Gastrocnemius medialis (tissue), 4 donors: ENCODE results near the gene NOS2. TPM values are rescaled to one million over a fixed set of nuclear protein-coding genes. Genes with fewer than 3 reads are reported as not detected.

Experiments used
- ATAC-seq, 2 donors: fragments of 150-250 bp; one replicate each; pipeline ENCODE4 v1.9.1; 2016
- DNase-seq, 2 donors: peaks; one replicate each; pipeline ENCODE4 v3.0.0-alpha.2; 2019
- H3K27ac ChIP-seq, 4 donors: fragments of 200-600 bp; sonication (generic); 1 replicate in 1 of 4; 2 replicates in 3 of 4; pipeline ENCODE4 v1.5.1; 2016 to 2018; ENCODE audit warnings: mild to moderate bottlenecking in 2 of 4, moderate library complexity in 1 of 4
- H3K27me3 ChIP-seq, 3 donors: fragments of 200-600 bp; sonication (generic) in 2 of 3; 1 replicate in 1 of 3; 2 replicates in 2 of 3; pipeline versions ENCODE4 v1.5.1 to v1.6.0; 2016 to 2019; ENCODE audit warnings: mild to moderate bottlenecking in 1 of 3, moderate library complexity in 1 of 3
- H3K36me3 ChIP-seq, 2 donors: fragments of 200-600 bp; sonication (generic) in 1 of 2; one replicate each; pipeline ENCODE4 v1.5.1; 2017 to 2018
- H3K4me1 ChIP-seq, 2 donors: fragments of 200-600 bp; sonication (generic) in 1 of 2; one replicate each; pipeline ENCODE4 v1.5.1; 2016 to 2017; ENCODE audit warnings: mild to moderate bottlenecking in 2 of 2
- H3K4me3 ChIP-seq, 4 donors: fragments of 200-600 bp; sonication (generic) in 3 of 4; 1 replicate in 1 of 4; 2 replicates in 3 of 4; pipeline ENCODE4 v1.5.1; 2016 to 2019; ENCODE audit warnings: mild to moderate bottlenecking in 2 of 4
- H3K9me3 ChIP-seq, 3 donors: fragments of 200-600 bp; sonication (generic) in 2 of 3; 1 replicate in 1 of 3; 2 replicates in 2 of 3; pipeline ENCODE4 v1.5.1; 2016 to 2019
- CTCF ChIP-seq, 5 experiments: fragments of 450-650 bp in 3 of 5; fragments of 200-600 bp in 2 of 5; sonication (generic) in 2 of 5; IDR thresholded peaks in 4 of 5; conservative IDR thresholded peaks in 1 of 5; 1 replicate in 4 of 5; 2 replicates in 1 of 5; pipeline ENCODE4 v1.5.1; 2016 to 2019; ENCODE audit warnings: antibody characterized with exemption in 5 of 5, mild to moderate bottlenecking in 3 of 5, moderate library complexity in 3 of 5
- POLR2A ChIP-seq, 2 donors: fragments of 450-650 bp; IDR thresholded peaks; one replicate each; pipeline ENCODE4 v1.6.1; 2017; ENCODE audit warnings: antibody characterized with exemption in 2 of 2, mild to moderate bottlenecking in 2 of 2, moderate library complexity in 2 of 2
- in situ Hi-C, 4 donors: fragments of 200-750 bp; cut with MboI; loops; one replicate each; pipeline versions ENCODE4 v1.15.0 to v1.8.0; 2017; ENCODE audit warnings: low sequenced_read_pairs in 4 of 4
- intact Hi-C: fragments of 100-400 bp; cut with DNase I; formaldehyde crosslinking; loops from one replicate; pipeline ENCODE4 v1.15.1; 2023; ENCODE audit warnings: low total_unique reads
- total RNA-seq, 4 donors: library from RNA; depleted of rRNA; stranded (reverse); fragments of >200 nt; gene quantifications; one replicate each; pipeline versions ENCODE4 v1.1.0 to v1.2.3, GENCODE V29; 2016

NOS2 gene
- total RNA-seq, 4 donors from 2014 or later: 0.07 to 0.68 (median 0.31) TPM; not detected in 1

GRCh38 chr17:27782791-27783206 is 17.5 kb downstream of the NOS2 start:
- intact Hi-C loops (no loop called here), in situ Hi-C loops (loop anchor here in 1 of 4 donors (25.0 kb wide), 1 partner anchor 105 kb away; the partner anchor contains the start of gene LYRM9)
- Histone ChIP-seq H3K36me3 (no peaks in the 10 kb centered on the region), H3K4me3 (no peak overlapping the region), H3K27me3 (no peaks in the 10 kb centered on the region), H3K4me1 (no peaks in the 10 kb centered on the region), H3K27ac (no peak overlapping the region), H3K9me3 (no peaks in the 10 kb centered on the region)
- no peak for DNase-seq
- ATAC-seq: no peak
- no peak for TF ChIP-seq CTCF (IDR thresholded peaks at IDR 0.05 in 4 of 5, conservative IDR thresholded peaks at IDR 0.05 in 1 of 5)
- no peak for TF ChIP-seq POLR2A (IDR thresholded peaks at IDR 0.05)

- in situ Hi-C loops: loop anchor here in 1 of 4 donors (25.0 kb wide), 1 partner anchor 106 kb away; the partner anchor contains the start of gene LYRM9
- intact Hi-C loops: no loop called here
- no peak for ATAC-seq
Observed at GRCh38 chr17:27780828-27781404, 19.4 kb downstream of the NOS2 start.

GRCh38 chr17:27780092-27780827 is 20.1 kb downstream of the NOS2 start:
- intact Hi-C loops: no loop called here
- no peaks in the 10 kb centered on the region for H3K36me3 ChIP-seq
- no peak for ATAC-seq
- no peak for TF ChIP-seq CTCF (IDR thresholded peaks at IDR 0.05 in 4 of 5, conservative IDR thresholded peaks at IDR 0.05 in 1 of 5)
- TF ChIP-seq POLR2A (IDR thresholded peaks at IDR 0.05): no peak
- H3K9me3 ChIP-seq: no peaks in the 10 kb centered on the region
- DNase-seq: no peak
- in situ Hi-C loops: loop anchor here in 1 of 4 donors (25.0 kb wide), 1 partner anchor 107 kb away; the partner anchor contains the start of gene LYRM9
- no peak overlapping the region for H3K4me3 ChIP-seq
- H3K27ac ChIP-seq: no peak overlapping the region
- H3K27me3 ChIP-seq: no peaks in the 10 kb centered on the region
- H3K4me1 ChIP-seq: no peaks in the 10 kb centered on the region

More at GRCh38 chr17:27780828-27781404, 19.4 kb downstream of the NOS2 start:
- no peak for DNase-seq
- Histone ChIP-seq H3K4me3 (no peak overlapping the region), H3K9me3 (no peaks in the 10 kb centered on the region), H3K27ac (no peak overlapping the region), H3K27me3 (no peaks in the 10 kb centered on the region), H3K4me1 (no peaks in the 10 kb centered on the region), H3K36me3 (no peaks in the 10 kb centered on the region)
- TF ChIP-seq POLR2A (IDR thresholded peaks at IDR 0.05) (no peak), CTCF (IDR thresholded peaks at IDR 0.05 in 4 of 5, conservative IDR thresholded peaks at IDR 0.05 in 1 of 5) (no peak)

- no peak overlapping the region for H3K27ac ChIP-seq
- DNase-seq (no peak), ATAC-seq (no peak)
- H3K4me3 ChIP-seq: no peak overlapping the region
- intact Hi-C loops (no loop called here), in situ Hi-C loops (loop anchor here in 1 of 4 donors (25.0 kb wide), 1 partner anchor 109 kb away; the partner anchor contains the start of gene LYRM9)
- H3K4me1 ChIP-seq: no peaks in the 10 kb centered on the region
- H3K36me3 ChIP-seq: no peaks in the 10 kb centered on the region
- no peaks in the 10 kb centered on the region for H3K27me3 ChIP-seq
- no peak for TF ChIP-seq POLR2A (IDR thresholded peaks at IDR 0.05)
- no peak for TF ChIP-seq CTCF (IDR thresholded peaks at IDR 0.05 in 4 of 5, conservative IDR thresholded peaks at IDR 0.05 in 1 of 5)
- H3K9me3 ChIP-seq: no peaks in the 10 kb centered on the region
Observed at GRCh38 chr17:27778183-27778582, 22.1 kb downstream of the NOS2 start.
